Tibial nerve (tissue), 4 donors: ENCODE results near the gene MAP2K1. TPM values are rescaled to one million over a fixed set of nuclear protein-coding genes. Genes with fewer than 3 reads are reported as not detected.

ENCODE experiments used
- DNase-seq, 2 donors: peaks; one replicate each; pipeline ENCODE4 v3.0.0-alpha.2; 2019; ENCODE audit warnings: low spot score in 2 of 2
- H3K27ac ChIP-seq, 4 donors: fragments of 200-600 bp; sonication (generic) in 3 of 4; one replicate each; pipeline ENCODE4 v1.5.1; 2017 to 2019; ENCODE audit warnings: mild to moderate bottlenecking in 1 of 4
- H3K27me3 ChIP-seq, 2 donors: fragments of 200-600 bp; sonication (generic) in 1 of 2; one replicate each; pipeline versions ENCODE4 v1.5.1 to v1.6.0; 2017 to 2019
- H3K36me3 ChIP-seq, 3 donors: fragments of 200-600 bp; sonication (generic); one replicate each; pipeline ENCODE4 v1.5.1; 2018 to 2019
- H3K4me1 ChIP-seq, 4 donors: fragments of 200-600 bp; sonication (generic) in 3 of 4; one replicate each; pipeline ENCODE4 v1.5.1; 2017 to 2019
- H3K4me3 ChIP-seq, 4 donors: fragments of 200-600 bp; sonication (generic) in 3 of 4; one replicate each; pipeline ENCODE4 v1.5.1; 2017 to 2019; ENCODE audit warnings: mild to moderate bottlenecking in 1 of 4, moderate library complexity in 1 of 4
- H3K9me3 ChIP-seq, 4 donors: fragments of 200-600 bp; sonication (generic) in 3 of 4; one replicate each; pipeline ENCODE4 v1.5.1; 2017 to 2019
- CTCF ChIP-seq, 5 experiments: fragments of 200-600 bp in 3 of 5; fragments of 450-650 bp in 2 of 5; sonication (generic) in 3 of 5; IDR thresholded peaks; one replicate each; pipeline ENCODE4 v1.5.1; 2016 to 2019; ENCODE audit warnings: antibody characterized with exemption in 5 of 5, mild to moderate bottlenecking in 3 of 5, moderate library complexity in 2 of 5
- EP300 ChIP-seq, 2 donors: sonication (generic); formaldehyde crosslinking; IDR thresholded peaks; one replicate each; pipeline ENCODE4 v1.6.1; 2017; ENCODE audit warnings: antibody characterized with exemption in 2 of 2, mild to moderate bottlenecking in 1 of 2
- POLR2A ChIP-seq, 2 donors: fragments of 450-650 bp; IDR thresholded peaks; one replicate each; pipeline ENCODE4 v1.6.1; 2017; ENCODE audit warnings: antibody characterized with exemption in 2 of 2, mild to moderate bottlenecking in 2 of 2, moderate library complexity in 2 of 2
- WGBS, 2 donors: methylation state at CpG; one replicate each; pipeline ENCODE4 v1.1.5; 2018; 5-methylcytosine and 5-hydroxymethylcytosine counted together
- small RNA-seq: library from RNA; depleted of rRNA; stranded (forward); fragments of <200 nt; gene quantifications from one replicate; pipeline ENCODE3, GENCODE V24; 2016
- total RNA-seq, 4 donors: library from RNA; depleted of rRNA; stranded (reverse); fragments of >200 nt; gene quantifications; one replicate each; pipeline ENCODE4 v1.1.0, GENCODE V29; 2016

MAP2K1 gene
- total RNA-seq, 4 donors from 2014 or later = 30.2 to 64.8 (median 41.4) TPM

- WGBS, 2 donors = 76 to 81% methylated on average over 3 of the region's 3 CpGs
- DNase-seq = no peak
- Histone ChIP-seq H3K27ac (no peak overlapping the region), H3K4me1 (no peaks in the 10 kb centered on the region), H3K36me3 (peaks cover 0 to 48% (median 0%) of the 10 kb centered on the region in 3 donors), H3K4me3 (no peak overlapping the region), H3K27me3 (no peaks in the 10 kb centered on the region), H3K9me3 (no peaks in the 10 kb centered on the region)
- no peak for TF ChIP-seq EP300 (IDR thresholded peaks at IDR 0.05)
- TF ChIP-seq CTCF (IDR thresholded peaks at IDR 0.05) = no peak
- TF ChIP-seq POLR2A (IDR thresholded peaks at IDR 0.05) = no peak
Observed at GRCh38 chr15:66514586-66514985, 127.9 kb downstream of the MAP2K1 start.

GRCh38 chr15:66515901-66516322, 129.2 kb downstream of the MAP2K1 start:
- Histone ChIP-seq H3K9me3 (no peaks in the 10 kb centered on the region), H3K27me3 (no peaks in the 10 kb centered on the region)

DNA sequence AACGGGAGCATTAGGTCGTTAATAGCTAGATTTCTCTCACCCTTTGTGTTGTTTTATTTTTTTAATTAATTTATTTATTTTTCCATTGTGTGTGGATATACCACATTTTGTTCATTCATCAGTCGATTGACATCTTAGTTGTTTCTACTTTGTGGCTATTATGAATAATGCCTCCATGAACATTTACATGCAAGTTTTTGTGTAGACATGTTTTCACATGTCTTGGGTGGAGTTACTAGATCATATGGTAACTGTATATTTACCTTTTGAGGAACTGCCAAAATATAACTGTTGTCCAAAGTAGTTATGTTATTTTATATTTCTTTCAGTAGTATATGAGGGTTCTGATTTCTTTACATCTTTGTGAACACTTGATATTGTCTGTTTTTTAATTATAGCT, 137.2 kb downstream of the MAP2K1 start:
- no peak for DNase-seq
- Histone ChIP-seq H3K36me3 (peaks cover 0 to 56% (median 0%) of the 10 kb centered on the region in 3 donors), H3K4me1 (no peaks in the 10 kb centered on the region), H3K9me3 (no peaks in the 10 kb centered on the region), H3K27me3 (no peaks in the 10 kb centered on the region), H3K4me3 (no peak overlapping the region), H3K27ac (no peak overlapping the region)
- WGBS, 2 donors = 89 to 93% methylated on average over 3 of the region's 3 CpGs
- TF ChIP-seq EP300 (IDR thresholded peaks at IDR 0.05) (no peak), CTCF (IDR thresholded peaks at IDR 0.05) (no peak), POLR2A (IDR thresholded peaks at IDR 0.05) (no peak)

More at GRCh38 chr15:66515901-66516322, 129.2 kb downstream of the MAP2K1 start:
- 100% methylated on average over 2 of the region's 2 CpGs for WGBS, 2 donors
- no peak for DNase-seq
- Histone ChIP-seq H3K27ac (no peak overlapping the region), H3K4me1 (no peaks in the 10 kb centered on the region), H3K36me3 (peaks cover 0 to 55% (median 0%) of the 10 kb centered on the region in 3 donors), H3K4me3 (no peak overlapping the region)
- no peak for TF ChIP-seq EP300 (IDR thresholded peaks at IDR 0.05)
- TF ChIP-seq CTCF (IDR thresholded peaks at IDR 0.05) = no peak
- no peak for TF ChIP-seq POLR2A (IDR thresholded peaks at IDR 0.05)

DNA sequence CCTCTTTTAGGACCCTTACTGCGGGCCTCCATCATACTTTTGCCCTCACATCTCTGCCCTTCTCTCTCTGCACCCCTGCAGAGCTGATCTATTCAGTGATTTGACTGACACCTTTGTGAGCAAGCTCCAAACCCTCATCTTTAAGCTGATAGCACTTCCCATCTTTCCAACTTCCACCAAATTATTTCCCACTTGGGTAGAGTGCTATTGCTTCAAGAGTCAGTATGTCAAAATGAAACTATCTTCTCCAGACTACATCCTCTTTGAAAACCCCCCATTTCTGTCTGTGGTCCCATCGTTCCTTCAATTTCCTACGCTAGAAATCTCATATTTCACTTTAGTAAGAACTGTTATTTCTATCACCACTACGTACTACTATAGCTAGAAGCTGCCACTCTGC, 138.1 kb downstream of the MAP2K1 start:
- Histone ChIP-seq H3K4me3 (no peak overlapping the region), H3K27ac (no peak overlapping the region), H3K36me3 (peaks cover 0 to 54% (median 3%) of the 10 kb centered on the region in 3 donors), H3K9me3 (no peaks in the 10 kb centered on the region), H3K4me1 (no peaks in the 10 kb centered on the region), H3K27me3 (no peaks in the 10 kb centered on the region)
- DNase-seq = no peak
- TF ChIP-seq CTCF (IDR thresholded peaks at IDR 0.05) = no peak
- no peak for TF ChIP-seq EP300 (IDR thresholded peaks at IDR 0.05)
- no peak for TF ChIP-seq POLR2A (IDR thresholded peaks at IDR 0.05)
- 90 to 94% methylated on average over 4 of the region's 4 CpGs for WGBS, 2 donors

DNA sequence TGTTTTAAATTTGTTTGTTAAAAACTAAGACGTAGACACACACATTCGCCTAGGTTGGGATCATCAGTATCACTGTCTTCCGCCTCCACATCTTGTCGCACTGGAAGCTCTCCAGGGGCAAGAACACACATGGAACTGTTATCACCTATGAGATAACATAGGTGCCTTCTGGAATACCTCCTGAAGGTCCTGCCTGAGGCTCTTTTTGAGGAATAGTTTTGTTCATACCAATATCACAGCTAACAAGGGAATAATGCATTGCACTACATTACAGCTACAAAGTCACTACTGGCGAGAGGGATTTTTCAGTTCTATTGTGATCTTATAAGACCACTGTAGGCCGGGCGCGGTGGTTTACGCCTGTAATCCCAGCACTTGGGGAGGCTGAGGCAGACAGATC, 148.3 kb downstream of the MAP2K1 start:
- TF ChIP-seq CTCF (IDR thresholded peaks at IDR 0.05) (no peak), EP300 (IDR thresholded peaks at IDR 0.05) (no peak), POLR2A (IDR thresholded peaks at IDR 0.05) (no peak)
- H3K36me3 ChIP-seq = peaks cover 0 to 49% (median 0%) of the 10 kb centered on the region in 3 donors
- no peak for DNase-seq
- no peaks in the 10 kb centered on the region for H3K4me1 ChIP-seq
- H3K27me3 ChIP-seq = no peaks in the 10 kb centered on the region
- H3K27ac ChIP-seq = no peak overlapping the region
- H3K9me3 ChIP-seq = no peaks in the 10 kb centered on the region
- no peak overlapping the region for H3K4me3 ChIP-seq
- WGBS, 2 donors = 95 to 96% methylated on average over 9 of the region's 9 CpGs

Small RNAs within 50 kb of the gene (small RNA-seq; reads per million reads assigned to genes)
- gene ATP5MFP6 (not detected), gene MIR4512 (not detected), gene RF00019 (not detected), gene RF01159 (not detected), gene SCARNA14 (6.4 reads per million, percentile 86 among the genes with 10 or more reads in this experiment), gene SNORD16 (not detected), gene SNORD18A (not detected), gene SNORD18B (not detected), gene SNORD18C (not detected)

Other genes with a start within 250 kb of the MAP2K1 start
- 1 to 10 TPM in 3 of 4 donors, under 1 TPM in 1; 0.87 to 7.3 (median 4.9) TPM for gene MEGF11, start 133.2 kb upstream of the MAP2K1 start, total RNA-seq
- 10 to 100 TPM; 23.9 to 44.8 (median 38.3) TPM for gene DIS3L, start 93.3 kb upstream of the MAP2K1 start, total RNA-seq
- gene TIPIN, start 30.2 kb upstream of the MAP2K1 start, total RNA-seq = 10 to 100 TPM in 1 of 4 donors, 1 to 10 TPM in 3; 5.4 to 17.5 (median 6.4) TPM
- 10 to 100 TPM; 12.7 to 25.8 (median 20.9) TPM for gene SNAPC5, start 110.8 kb downstream of the MAP2K1 start, total RNA-seq
- gene RPL4, start 117.9 kb downstream of the MAP2K1 start, total RNA-seq = 1,000 to 10,000 TPM; 1,198 to 2,364 (median 2,009) TPM
- 1 to 10 TPM; 4.1 to 5.5 (median 4.2) TPM for gene ZWILCH, start 118.4 kb downstream of the MAP2K1 start, total RNA-seq
- gene LCTL, start 179.1 kb downstream of the MAP2K1 start, total RNA-seq = 10 to 100 TPM in 1 of 4 donors, 1 to 10 TPM in 3; 3.3 to 12.6 (median 7.4) TPM